GM19455 (cell line): Measurements from ENCODE around the gene ASRGL1.

ENCODE experiments used
- ATAC-seq: cut with Tn5 transposase; IDR thresholded peaks from one replicate; pipeline ENCODE4 v1.9.1; 2021; ENCODE audit not compliant: unreplicated experiment

Gene ASRGL1

GRCh38 chr11:62392506-62392905 is 55.3 kb downstream of the ASRGL1 start:
- ATAC-seq, result no peak

GRCh38 chr11:62393061-62393611 is 55.9 kb downstream of the ASRGL1 start:
- ATAC-seq, result no peak

- ATAC-seq, result no peak
These were observed 56.5 kb downstream of the ASRGL1 start for GRCh38 chr11:62393735-62394134.

- ATAC-seq, result no peak
These were observed 57.7 kb downstream of the ASRGL1 start for GRCh38 chr11:62394825-62395538.

GRCh38 chr11:62395885-62396551 is 58.8 kb downstream of the ASRGL1 start:
- no peak for ATAC-seq

GRCh38 chr11:62398011-62398994 is 61.1 kb downstream of the ASRGL1 start:
- ATAC-seq, result no peak

- ATAC-seq, result no peak
These were observed 62.1 kb downstream of the ASRGL1 start for GRCh38 chr11:62399172-62399877.

GRCh38 chr11:62399878-62400266 is 62.6 kb downstream of the ASRGL1 start:
- no peak for ATAC-seq

GRCh38 chr11:62400281-62400680 is 63.0 kb downstream of the ASRGL1 start:
- ATAC-seq, result no peak

GRCh38 chr11:62400760-62401159 is 63.5 kb downstream of the ASRGL1 start:
- ATAC-seq, result no peak

GRCh38 chr11:62401356-62401755 is 64.1 kb downstream of the ASRGL1 start:
- ATAC-seq, result no peak

- ATAC-seq, result no peak
These were observed 64.6 kb downstream of the ASRGL1 start for GRCh38 chr11:62401811-62402210.

GRCh38 chr11:62402226-62402959 is 65.1 kb downstream of the ASRGL1 start:
- ATAC-seq, result no peak

- no peak for ATAC-seq
These were observed 65.9 kb downstream of the ASRGL1 start for GRCh38 chr11:62402960-62403730.

GRCh38 chr11:62404435-62404834 is 67.2 kb downstream of the ASRGL1 start:
- no peak for ATAC-seq

- ATAC-seq, result no peak
These were observed 67.7 kb downstream of the ASRGL1 start for GRCh38 chr11:62404901-62405300.

- no peak for ATAC-seq
These were observed 68.8 kb downstream of the ASRGL1 start for GRCh38 chr11:62406034-62406433.

GRCh38 chr11:62409831-62410230 is 72.6 kb downstream of the ASRGL1 start:
- no peak for ATAC-seq

GRCh38 chr11:62410972-62411371 is 73.7 kb downstream of the ASRGL1 start:
- ATAC-seq, result no peak
